K562 (cell line): Measurements from ENCODE around the gene ZNF805. TPM values are rescaled to one million over a fixed set of nuclear protein-coding genes. Genes with fewer than 3 reads are reported as not detected.
A peak's percentile ranks its signal among the peaks of the same experiment; 100 is the strongest.

Experiments
- ATAC-seq: fragments of 200-7000 bp; cut with Tn5 transposase; 3 replicates; pipeline ENCODE4 v1.9.1; 2020; ENCODE audit warnings: moderate library complexity
- BruUV-seq: library from RNA; stranded (reverse); fragments of 400-500 nt; replicated peaks from 2 replicates; lab custom pipeline; 2021; lab: Mats Ljungman, UMichigan
- CTCF ChIA-PET: fragments of 300-600 bp; formaldehyde crosslinking; extraction: SDS; loops from one replicate; lab custom pipeline; 2021; ENCODE audit warnings: low intra/inter-chr PET ratio; lab: Yijun Ruan, JAX
- POLR2A ChIA-PET: fragments of 300-600, 350-650 bp; sonication (Branson Sonifier 250); formaldehyde crosslinking; extraction: SDS; loops from one replicate; lab custom pipeline; 2021; ENCODE audit warnings: antibody characterized with exemption, inconsistent platforms; lab: Yijun Ruan, JAX
- DNase-seq, 4 experiments: peaks; one replicate each; pipeline versions ENCODE4 v3.0.0 to v3.0.0-alpha.2; 2011 to 2018; ENCODE audit warnings: low spot score in 3 of 4, mixed read lengths in 3 of 4; ENCODE audit errors: extremely low read depth in 1 of 4
- FAIRE-seq: peaks from 2 replicates; lab custom pipeline; 2011; peaks lifted over from hg19 to GRCh38; lab: Jason Lieb, UNC
- H2AFZ ChIP-seq: 2 replicates; pipeline ENCODE4 v1.6.0; 2011; ENCODE audit warnings: low read depth, low read length, control low read depth, inconsistent platforms
- H3K27ac ChIP-seq: fragments of 200-600 bp; 3 replicates; pipeline ENCODE4 v1.8.0; 2011; ENCODE audit warnings: low read depth, mild to moderate bottlenecking, control low read depth, inconsistent platforms, low read length, moderate library complexity, mixed read lengths; ENCODE audit errors: extremely low read depth
- H3K27me3 ChIP-seq, 2 experiments: fragments of 300-600 bp in 1 of 2; 2 replicates in 1 of 2; 3 replicates in 1 of 2; pipeline versions ENCODE4 v1.6.0 to v1.8.0; 2011; ENCODE audit warnings: inconsistent platforms in 2 of 2, low read length in 2 of 2, mild to moderate bottlenecking in 1 of 2, mixed read lengths in 1 of 2, moderate library complexity in 1 of 2; ENCODE audit not compliant: control insufficient read depth in 2 of 2, insufficient read depth in 2 of 2
- H3K36me3 ChIP-seq: fragments of 300-600 bp; 3 replicates; pipeline ENCODE4 v1.8.0; 2011; ENCODE audit warnings: mild to moderate bottlenecking, low read length, inconsistent platforms; ENCODE audit not compliant: control insufficient read depth, insufficient read depth
- H3K4me1 ChIP-seq, 2 experiments: fragments of 200-600 bp in 1 of 2; replicated peaks in 1 of 2; 2 replicates in 1 of 2; 3 replicates in 1 of 2; pipeline versions ENCODE4 v1.5.1 to v1.8.0; 2011; ENCODE audit warnings: inconsistent platforms in 2 of 2, low read length in 2 of 2, mild to moderate bottlenecking in 1 of 2, mixed read lengths in 1 of 2, moderate library complexity in 1 of 2; ENCODE audit not compliant: control insufficient read depth in 2 of 2, insufficient read depth in 2 of 2
- H3K4me2 ChIP-seq: 2 replicates; pipeline ENCODE4 v1.6.1; 2011; ENCODE audit warnings: low read length, control low read depth, inconsistent platforms, mixed read lengths; ENCODE audit not compliant: insufficient read depth
- H3K4me3 ChIP-seq: fragments of 200-600 bp; sonication (generic), shearing (Covaris generic); 2 replicates; pipeline ENCODE4 v1.5.1; 2016; ENCODE audit warnings: control low read depth, inconsistent platforms
- H3K79me2 ChIP-seq: fragments of 200-600 bp; 3 replicates; pipeline ENCODE4 v1.8.0; 2011; ENCODE audit warnings: low read length, inconsistent platforms; ENCODE audit not compliant: control insufficient read depth, insufficient read depth
- H3K9ac ChIP-seq, 2 experiments: 2 replicates each; pipeline versions ENCODE4 v1.6.0 to v1.6.1; 2011; ENCODE audit warnings: low read depth in 2 of 2, low read length in 2 of 2, control low read depth in 1 of 2, inconsistent platforms in 1 of 2, mild to moderate bottlenecking in 1 of 2, mixed read lengths in 1 of 2; ENCODE audit not compliant: insufficient read depth in 1 of 2
- H3K9me1 ChIP-seq: one replicate; pipeline ENCODE4 v1.6.0; 2011; ENCODE audit warnings: inconsistent platforms, mild to moderate bottlenecking, low read length, moderate library complexity; ENCODE audit not compliant: control insufficient read depth, insufficient read depth
- H3K9me3 ChIP-seq: replicated peaks from 2 replicates; pipeline ENCODE4 v1.5.1; 2011; ENCODE audit warnings: low read depth, low read length, inconsistent platforms; ENCODE audit not compliant: control insufficient read depth, insufficient read depth
- H4K20me1 ChIP-seq: replicated peaks from 2 replicates; pipeline ENCODE4 v1.6.1; 2011; ENCODE audit warnings: low read length, inconsistent platforms, mixed read lengths; ENCODE audit not compliant: control insufficient read depth, insufficient read depth
- CXXC5 ChIP-seq: fragments of 250-450 bp; sonication (Bioruptor Pico); IDR thresholded peaks from 2 replicates; pipeline ENCODE4 v1.8.0; 2022; ENCODE audit warnings: inconsistent platforms, mild to moderate bottlenecking, moderate library complexity
- ELF1 ChIP-seq: fragments of 200-800 bp; sonication (Bioruptor generic); IDR thresholded peaks from 2 replicates; pipeline ENCODE4 v1.6.1; 2016; ENCODE audit warnings: missing genetic modification characterization, missing compliant biosample characterization
- JUND ChIP-seq, 2 experiments: IDR thresholded peaks; 2 replicates in 1 of 2; 3 replicates in 1 of 2; pipeline ENCODE4 v1.6.1; 2011; ENCODE audit warnings: borderline replicate concordance in 2 of 2, low read depth in 2 of 2, low read length in 2 of 2, improper control_type of control experiment in 1 of 2, missing biosample characterization in 1 of 2, missing genetic modification characterization in 1 of 2, missing genetic modification reagents in 1 of 2
- MECOM ChIP-seq: fragments of 250-450 bp; sonication (Bioruptor Pico); IDR thresholded peaks from 2 replicates; pipeline ENCODE4 v1.8.0; 2022; ENCODE audit warnings: inconsistent platforms
- TAF7 ChIP-seq: fragments of 450-650 bp; IDR thresholded peaks from 2 replicates; pipeline ENCODE4 v1.6.1; 2016; ENCODE audit warnings: missing genetic modification characterization, missing compliant biosample characterization
- TBP ChIP-seq: optimal IDR thresholded peaks from 2 replicates; pipeline ENCODE3; 2011; ENCODE audit warnings: low read depth, low read length, improper control_type of control experiment
- WGBS: fragments of 100-300 bp; shearing (Covaris generic); methylation state at CpG from one replicate; pipeline ENCODE4 v1.1.6; 2016; ENCODE audit warnings: low coverage, mixed read lengths; ENCODE audit not compliant: insufficient coverage; ENCODE audit errors: missing lambda C conversion rate; 5-methylcytosine and 5-hydroxymethylcytosine counted together
- in situ Hi-C: fragments of 300-500 bp; cut with MboI; formaldehyde crosslinking; loops from 4 replicates; pipeline ENCODE4 v1.15.0; 2018; ENCODE audit warnings: inconsistent platforms, mixed read lengths
- intact Hi-C: fragments of 100-400 bp; cut with micrococcal nuclease; formaldehyde crosslinking; loops from 2 replicates; pipeline ENCODE4 v1.14.2; 2022
- polyA plus RNA-seq, 8 experiments: library from polyadenylated mRNA; depleted of rRNA in 4 of 8; stranded (reverse) in 5 of 8; unstranded in 3 of 8; fragments of >200 nt; fragmentation: Nextera tagmentation in 2 of 8; fragmentation: Illumina TruSeq in 1 of 8; extraction: Ambion mirVana in 2 of 8; extraction: Trizol in 1 of 8; gene quantifications; 2 replicates each; pipeline versions ENCODE4 v1.2.1 to v1.2.3, GENCODE V29; 2011 to 2014; ENCODE audit warnings: inconsistent platforms in 1 of 8, missing spikeins in 1 of 8
- total RNA-seq, 7 experiments: library from RNA; depleted of rRNA in 6 of 7; stranded (reverse); fragments of >200 nt in 6 of 7; fragmentation: Illumina TruSeq in 2 of 7; extraction: Trizol in 2 of 7; gene quantifications; 2 replicates each; pipeline versions ENCODE4 v1.2.1 to v1.2.3, GENCODE V29; 2011 to 2021; ENCODE audit warnings: low replicate concordance in 1 of 7
- TF ChIP-seq, protein P1 (sequence below), 2 experiments: fragments of 200-800 bp in 1 of 2; sonication (Bioruptor generic) in 1 of 2; sonication (generic) in 1 of 2; formaldehyde crosslinking in 1 of 2; IDR thresholded peaks in 1 of 2; conservative IDR thresholded peaks in 1 of 2; 2 replicates each; pipeline versions ENCODE4 v1.5.0 to v1.6.1; 2016 to 2020; ENCODE audit warnings: missing compliant biosample characterization in 1 of 2, missing genetic modification characterization in 1 of 2, missing genetic modification reagents in 1 of 2
- TF ChIP-seq, protein P2 (sequence below): sonication (generic); formaldehyde crosslinking; IDR thresholded peaks from 2 replicates; pipeline ENCODE4 v1.8.0; 2022; ENCODE audit warnings: missing genetic modification reagents, mild to moderate bottlenecking, borderline replicate concordance
- TF ChIP-seq, protein P3 (sequence below), 2 experiments: fragments of 450-650 bp in 1 of 2; sonication (generic) in 1 of 2; formaldehyde crosslinking in 1 of 2; IDR thresholded peaks in 1 of 2; conservative IDR thresholded peaks in 1 of 2; 2 replicates each; pipeline versions ENCODE4 v1.6.1 to v1.8.1; 2016 to 2023; ENCODE audit warnings: mild to moderate bottlenecking in 2 of 2, moderate library complexity in 2 of 2, inconsistent platforms in 1 of 2, missing genetic modification reagents in 1 of 2
- TF ChIP-seq, protein P4 (sequence below): fragments of 450-650 bp; IDR thresholded peaks from 2 replicates; pipeline ENCODE4 v1.6.1; 2018; ENCODE audit not compliant: partially characterized antibody

ZNF805 gene
- total and polyA plus RNA-seq, 9 of the 15 experiments (the other 6 are each of a cell fraction or from before 2014, with no cell fraction given): 0.32 to 6.7 (median 3.9) TPM

DNA sequence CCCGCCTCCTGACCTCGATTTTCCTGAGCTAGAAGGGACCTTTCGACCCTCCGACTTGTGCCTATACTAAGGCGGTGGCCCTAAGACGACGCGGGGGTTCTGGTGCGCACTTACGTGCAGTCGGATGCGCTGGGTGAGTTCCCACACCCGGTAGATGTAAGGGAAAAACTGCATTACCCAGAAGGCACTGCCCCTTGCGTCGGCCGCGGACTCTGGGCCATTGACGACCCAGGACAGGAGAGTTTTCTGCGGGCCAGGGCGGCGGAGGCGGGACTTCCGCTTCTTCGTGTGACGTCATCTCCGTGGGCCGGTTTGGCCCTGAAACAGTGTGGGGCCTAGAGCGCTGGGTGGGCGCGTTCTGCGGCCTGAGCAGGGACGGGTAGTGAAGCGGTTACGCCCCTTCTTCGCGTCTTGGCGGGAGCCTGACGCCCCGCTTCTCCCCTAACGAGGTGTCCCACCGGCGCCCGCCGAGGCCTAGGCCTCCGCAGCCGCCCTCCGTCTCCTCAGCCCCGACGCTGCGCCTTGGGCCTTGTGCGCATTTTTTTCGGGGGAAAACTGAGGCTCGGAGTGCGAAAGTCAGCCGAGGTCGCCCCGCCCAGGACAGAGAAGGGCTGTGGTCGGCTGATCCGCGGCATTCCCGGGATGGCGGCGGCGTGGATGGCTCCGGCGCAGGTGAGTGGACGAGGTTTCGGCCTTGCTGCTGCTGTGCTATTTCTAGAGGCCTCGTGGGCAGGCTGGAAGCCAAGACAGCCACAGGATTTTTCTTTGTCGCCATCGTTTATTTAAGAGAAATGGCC, 39.9 kb downstream of the ZNF805 start, which contains the start of gene ZNF460:
Gene ZNF460, plus strand, starts transcription at position 321 of the 797 bp plus-strand sequence. Its CDS starts 322 bp downstream, at position 643.
- CTCF ChIA-PET: interaction anchor here (0.7 kb wide), 1 partner anchor 570 kb away, joined by 3 read pairs; no protein-coding TSS in a partner anchor
- peak within 1 kb of the TSS; percentile 95 for H2AFZ ChIP-seq
- no peaks in the 10 kb centered on the region for H3K27me3 ChIP-seq
- H3K4me1 ChIP-seq: peaks cover 0 to 14% of the 10 kb centered on the region in 2 experiments; a peak in 3 of 5 replicates
- H4K20me1 ChIP-seq: peaks cover 14% of the 10 kb centered on the region; the same call in 1 of the 2 replicates
- POLR2A ChIA-PET: interaction anchor here (0.5 to 0.6 kb wide), 2 partner anchors 748 to 1480 kb away, joined by 3 read pairs; no protein-coding TSS in a partner anchor
- peak within 1 kb of the TSS; percentile 99 for H3K27ac ChIP-seq
- FAIRE-seq (no peak), ATAC-seq (peak; percentile 97), DNase-seq (peak; percentile 93 to 97 (median 95))
- peak within 1 kb of the TSS; percentile 95 to 99 for H3K9ac ChIP-seq
- peaks cover 4% of the 10 kb centered on the region for H3K9me1 ChIP-seq
- no peaks in the 10 kb centered on the region for H3K9me3 ChIP-seq
- peaks cover 36% of the 10 kb centered on the region; the same call in 2 of the 3 replicates for H3K36me3 ChIP-seq
- under 1% methylated on average over 59 of the region's 71 CpGs for WGBS
- in situ Hi-C loops (no loop called here), intact Hi-C loops (loop anchor here (1.0 to 5.0 kb wide), 2 partner anchors 38 to 155 kb away; partner anchors contain the start of genes ZNF749 and ZNF805)
- peak within 1 kb of the TSS; percentile 67 for H3K4me3 ChIP-seq
- H3K79me2 ChIP-seq: peaks cover 56% of the 10 kb centered on the region
- H3K4me2 ChIP-seq: peak within 1 kb of the TSS; percentile 97
- TSS peak; percentile 57 for BruUV-seq
- TF ChIP-seq CXXC5 (CRISPR knock-in tag) (peak; percentile 91), TAF7 (peak; percentile 83), MECOM (no peak), ELF1 (tag) (no peak; the same call in 1 of the 2 replicates), TBP (peak; percentile 48), JUND (IDR thresholded peaks at IDR 0.05; ENCODE audit: borderline replicate concordance, low read depth, low read length) (peak; percentile 93), JUND (tag; IDR thresholded peaks at IDR 0.05; ENCODE audit: borderline replicate concordance, low read depth, low read length) (peak; percentile 64; the same call in 2 of the 3 replicates)
- TF ChIP-seq, protein P1, sequence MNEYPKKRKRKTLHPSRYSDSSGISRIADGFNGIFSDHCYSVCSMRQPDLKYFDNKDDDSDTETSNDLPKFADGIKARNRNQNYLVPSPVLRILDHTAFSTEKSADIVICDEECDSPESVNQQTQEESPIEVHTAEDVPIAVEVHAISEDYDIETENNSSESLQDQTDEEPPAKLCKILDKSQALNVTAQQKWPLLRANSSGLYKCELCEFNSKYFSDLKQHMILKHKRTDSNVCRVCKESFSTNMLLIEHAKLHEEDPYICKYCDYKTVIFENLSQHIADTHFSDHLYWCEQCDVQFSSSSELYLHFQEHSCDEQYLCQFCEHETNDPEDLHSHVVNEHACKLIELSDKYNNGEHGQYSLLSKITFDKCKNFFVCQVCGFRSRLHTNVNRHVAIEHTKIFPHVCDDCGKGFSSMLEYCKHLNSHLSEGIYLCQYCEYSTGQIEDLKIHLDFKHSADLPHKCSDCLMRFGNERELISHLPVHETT (CRISPR knock-in tag; conservative IDR thresholded peaks at IDR 0.05 in 1 of 2, IDR thresholded peaks at IDR 0.05 in 1 of 2): peak in 1 of 2 experiments; percentile 83; a peak in 1 of 4 replicates
- TF ChIP-seq, protein P2, sequence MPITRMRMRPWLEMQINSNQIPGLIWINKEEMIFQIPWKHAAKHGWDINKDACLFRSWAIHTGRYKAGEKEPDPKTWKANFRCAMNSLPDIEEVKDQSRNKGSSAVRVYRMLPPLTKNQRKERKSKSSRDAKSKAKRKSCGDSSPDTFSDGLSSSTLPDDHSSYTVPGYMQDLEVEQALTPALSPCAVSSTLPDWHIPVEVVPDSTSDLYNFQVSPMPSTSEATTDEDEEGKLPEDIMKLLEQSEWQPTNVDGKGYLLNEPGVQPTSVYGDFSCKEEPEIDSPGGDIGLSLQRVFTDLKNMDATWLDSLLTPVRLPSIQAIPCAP (CRISPR knock-in tag): 0 out of 2 replicates have a peak, but pooled peaks have one; percentile 30
- TF ChIP-seq, protein P3, sequence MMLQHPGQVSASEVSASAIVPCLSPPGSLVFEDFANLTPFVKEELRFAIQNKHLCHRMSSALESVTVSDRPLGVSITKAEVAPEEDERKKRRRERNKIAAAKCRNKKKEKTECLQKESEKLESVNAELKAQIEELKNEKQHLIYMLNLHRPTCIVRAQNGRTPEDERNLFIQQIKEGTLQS (IDR thresholded peaks at IDR 0.05): peak; percentile 98
- TF ChIP-seq, protein P3 (CRISPR knock-in tag; conservative IDR thresholded peaks at IDR 0.05): no peak; the same call in 1 of the 2 replicates
- TF ChIP-seq, protein P4, sequence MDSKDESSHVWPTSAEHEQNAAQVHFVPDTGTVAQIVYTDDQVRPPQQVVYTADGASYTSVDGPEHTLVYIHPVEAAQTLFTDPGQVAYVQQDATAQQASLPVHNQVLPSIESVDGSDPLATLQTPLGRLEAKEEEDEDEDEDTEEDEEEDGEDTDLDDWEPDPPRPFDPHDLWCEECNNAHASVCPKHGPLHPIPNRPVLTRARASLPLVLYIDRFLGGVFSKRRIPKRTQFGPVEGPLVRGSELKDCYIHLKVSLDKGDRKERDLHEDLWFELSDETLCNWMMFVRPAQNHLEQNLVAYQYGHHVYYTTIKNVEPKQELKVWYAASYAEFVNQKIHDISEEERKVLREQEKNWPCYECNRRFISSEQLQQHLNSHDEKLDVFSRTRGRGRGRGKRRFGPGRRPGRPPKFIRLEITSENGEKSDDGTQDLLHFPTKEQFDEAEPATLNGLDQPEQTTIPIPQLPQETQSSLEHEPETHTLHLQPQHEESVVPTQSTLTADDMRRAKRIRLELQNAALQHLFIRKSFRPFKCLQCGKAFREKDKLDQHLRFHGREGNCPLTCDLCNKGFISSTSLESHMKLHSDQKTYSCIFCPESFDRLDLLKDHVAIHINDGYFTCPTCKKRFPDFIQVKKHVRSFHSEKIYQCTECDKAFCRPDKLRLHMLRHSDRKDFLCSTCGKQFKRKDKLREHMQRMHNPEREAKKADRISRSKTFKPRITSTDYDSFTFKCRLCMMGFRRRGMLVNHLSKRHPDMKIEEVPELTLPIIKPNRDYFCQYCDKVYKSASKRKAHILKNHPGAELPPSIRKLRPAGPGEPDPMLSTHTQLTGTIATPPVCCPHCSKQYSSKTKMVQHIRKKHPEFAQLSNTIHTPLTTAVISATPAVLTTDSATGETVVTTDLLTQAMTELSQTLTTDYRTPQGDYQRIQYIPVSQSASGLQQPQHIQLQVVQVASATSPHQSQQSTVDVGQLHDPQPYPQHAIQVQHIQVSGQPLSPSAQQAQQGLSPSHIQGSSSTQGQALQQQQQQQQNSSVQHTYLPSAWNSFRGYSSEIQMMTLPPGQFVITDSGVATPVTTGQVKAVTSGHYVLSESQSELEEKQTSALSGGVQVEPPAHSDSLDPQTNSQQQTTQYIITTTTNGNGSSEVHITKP: no peak
